GM20431 (cell line): ENCODE results near the gene PGPEP1.

Experiments used
- in situ Hi-C: fragments of 300-500 bp; cut with MseI, MboI; formaldehyde crosslinking; loops from one replicate; pipeline ENCODE4 v1.15.0; 2020; ENCODE audit warnings: low sequenced_read_pairs; ENCODE audit not compliant: unreplicated experiment

Gene PGPEP1

GRCh38 chr19:18307271-18307681 lies 33.1 kb upstream of the PGPEP1 start:
- in situ Hi-C loops = no loop called here

- in situ Hi-C loops = no loop called here
These were observed 32.1 kb upstream of the PGPEP1 start for GRCh38 chr19:18308051-18308947.

DNA sequence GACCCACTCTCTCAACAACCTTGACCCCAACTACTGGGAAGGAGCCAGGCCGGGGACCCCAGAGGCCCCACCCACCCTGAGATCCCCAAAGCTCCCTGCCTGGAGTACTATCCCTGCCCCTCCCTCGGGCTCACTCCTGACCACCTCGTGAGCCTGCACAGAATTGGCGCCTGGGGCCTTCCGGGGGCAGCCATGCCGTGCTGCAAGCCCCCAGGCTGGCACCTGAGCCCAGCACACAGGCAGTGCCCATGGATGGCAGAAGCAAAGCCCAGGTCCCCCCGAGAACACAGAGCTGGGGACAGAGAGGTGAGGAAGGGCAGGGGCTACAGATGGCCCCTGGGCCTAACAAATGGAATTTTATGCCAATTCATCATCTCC lies 31.5 kb upstream of the PGPEP1 start:
- in situ Hi-C loops = no loop called here

GRCh38 chr19:18309525-18310064 lies 30.8 kb upstream of the PGPEP1 start:
- in situ Hi-C loops = no loop called here

DNA sequence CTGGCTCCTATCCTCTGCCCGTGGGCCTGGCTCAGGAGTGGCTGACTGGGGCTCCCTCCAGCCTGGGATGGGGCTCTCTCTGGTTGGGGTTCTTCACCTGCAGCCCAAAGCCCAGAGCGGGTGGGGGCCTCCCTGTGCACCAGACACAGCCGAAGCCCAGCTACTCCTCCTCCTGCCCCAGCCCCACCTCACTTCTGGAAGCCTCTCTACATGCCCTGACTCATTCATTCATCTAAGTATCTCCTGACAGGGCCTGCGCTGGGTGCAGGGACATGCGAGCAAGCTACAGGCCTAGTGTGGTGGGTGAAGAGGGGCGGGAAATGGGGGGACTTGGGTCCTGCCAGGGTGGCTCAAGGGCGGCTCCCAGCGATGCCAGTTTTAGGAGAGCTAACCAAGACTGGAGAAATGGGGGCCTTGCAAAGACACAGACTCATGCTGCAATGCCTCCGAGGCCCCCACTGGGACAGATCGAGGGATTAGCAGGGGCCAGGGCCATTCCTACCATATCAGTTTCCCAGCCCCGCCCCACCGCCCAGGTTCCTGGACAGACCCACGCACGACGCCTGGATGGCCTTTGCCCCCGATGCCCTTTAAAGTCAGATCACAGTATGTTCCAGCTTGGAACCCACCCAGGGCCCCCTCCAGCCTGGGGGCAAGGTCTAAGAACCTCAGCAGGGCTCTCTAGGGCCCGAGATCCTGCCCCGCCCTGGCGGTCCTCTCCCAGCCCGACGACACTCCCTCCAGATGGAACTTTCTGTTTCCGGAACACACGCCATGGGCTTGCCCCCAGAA lies 30.1 kb upstream of the PGPEP1 start:
- in situ Hi-C loops = no loop called here

- in situ Hi-C loops = no loop called here
These were observed 29.4 kb upstream of the PGPEP1 start for GRCh38 chr19:18310966-18311365.

- in situ Hi-C loops = no loop called here
These were observed 28.8 kb upstream of the PGPEP1 start for GRCh38 chr19:18311502-18312091.

DNA sequence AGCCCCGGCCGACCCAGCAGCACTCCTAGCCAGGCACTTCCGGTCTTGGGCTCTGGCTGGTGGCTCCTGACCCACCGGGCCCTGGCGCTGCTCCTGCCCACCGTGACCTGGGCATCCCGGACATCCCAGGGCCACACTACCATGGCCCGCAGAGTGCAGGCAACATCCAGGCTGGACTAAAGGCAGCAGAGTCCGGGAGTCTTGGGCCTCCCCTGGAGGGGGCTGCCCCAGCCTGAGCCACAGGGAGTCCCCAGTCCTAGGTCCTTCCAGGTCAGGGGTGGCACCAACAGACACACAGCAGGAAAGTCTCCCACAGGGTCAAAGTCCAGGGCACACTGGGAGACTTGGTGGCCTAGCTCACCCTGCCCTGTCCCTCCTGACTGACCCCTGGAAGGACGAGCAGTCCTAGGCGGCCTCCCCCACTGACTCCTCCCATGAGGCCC lies 28.3 kb upstream of the PGPEP1 start:
- in situ Hi-C loops = no loop called here

- in situ Hi-C loops = no loop called here
These were observed 27.0 kb upstream of the PGPEP1 start for GRCh38 chr19:18313398-18313797.

- in situ Hi-C loops = no loop called here
These were observed 22.2 kb upstream of the PGPEP1 start for GRCh38 chr19:18317961-18318800.

DNA sequence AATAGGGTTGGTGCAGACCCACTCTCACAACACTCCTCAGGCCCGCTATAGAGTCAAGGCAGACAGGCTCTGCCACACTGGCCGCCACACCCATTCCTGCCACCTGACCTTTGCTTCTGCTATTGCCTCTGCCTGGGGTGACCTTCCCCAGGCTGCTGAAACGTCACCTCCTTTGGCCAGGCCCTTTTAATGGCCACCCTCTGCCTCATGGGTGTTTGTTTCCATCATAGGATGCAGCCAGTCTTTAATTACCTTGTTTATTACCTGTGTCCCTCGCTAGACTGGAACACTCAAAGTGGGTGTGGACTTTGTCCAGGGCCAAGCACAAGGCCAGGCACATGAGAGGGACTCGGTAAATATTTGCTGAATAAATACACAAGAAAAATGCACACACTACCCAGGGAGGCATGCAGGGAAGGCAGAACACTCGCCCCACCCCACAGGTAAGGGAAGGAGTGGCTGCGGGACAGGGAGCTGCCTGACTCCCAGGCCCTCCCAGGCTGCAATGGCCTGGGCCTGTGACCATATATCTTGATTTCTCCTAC lies 20.7 kb upstream of the PGPEP1 start:
- in situ Hi-C loops = loop anchor here (10.0 kb wide), 1 partner anchor 45 kb away; the partner anchor contains the start of gene IQCN

- in situ Hi-C loops = loop anchor here (10.0 kb wide), 1 partner anchor 46 kb away; the partner anchor contains the start of gene IQCN
These were observed 19.3 kb upstream of the PGPEP1 start for GRCh38 chr19:18320865-18321733.

- in situ Hi-C loops = loop anchor here (10.0 kb wide), 1 partner anchor 47 kb away; the partner anchor contains the start of gene IQCN
These were observed 18.7 kb upstream of the PGPEP1 start for GRCh38 chr19:18321734-18322102.

- in situ Hi-C loops = loop anchor here (10.0 kb wide), 1 partner anchor 48 kb away; the partner anchor contains the start of gene IQCN
These were observed 18.1 kb upstream of the PGPEP1 start for GRCh38 chr19:18322318-18322758.

GRCh38 chr19:18322759-18323460 lies 17.5 kb upstream of the PGPEP1 start, which contains the start of gene LSM4:
Gene LSM4, minus strand, starts transcription at chr19:18323076. Its CDS starts 56 bp downstream, at chr19:18323020.
- in situ Hi-C loops = loop anchor here (10.0 kb wide), 1 partner anchor 48 kb away; the partner anchor contains the start of gene IQCN

- in situ Hi-C loops = loop anchor here (10.0 kb wide), 1 partner anchor 50 kb away; the partner anchor contains the start of gene IQCN
These were observed 16.0 kb upstream of the PGPEP1 start for GRCh38 chr19:18324373-18324731.

DNA sequence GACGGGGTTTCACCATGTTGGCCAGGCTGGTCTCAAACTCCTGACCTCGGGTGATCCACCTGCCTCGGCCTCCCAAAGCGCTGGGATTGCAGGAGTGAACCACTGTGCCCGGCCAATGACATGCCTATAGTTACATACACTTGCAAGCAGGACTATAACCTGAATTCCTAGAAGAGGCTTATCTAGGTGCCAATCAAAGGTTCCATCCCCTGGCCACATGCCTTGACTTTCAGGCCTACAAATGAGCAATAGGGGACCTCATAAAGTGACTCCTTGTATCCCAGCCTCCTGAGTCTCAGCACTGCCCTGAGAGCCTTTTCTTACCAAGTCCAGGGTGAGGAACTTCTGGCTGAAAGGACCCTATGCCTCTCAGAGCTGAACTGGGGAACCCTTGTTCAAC lies 13.6 kb upstream of the PGPEP1 start:
- in situ Hi-C loops = loop anchor here (10.0 kb wide), 1 partner anchor 52 kb away; the partner anchor contains the start of gene IQCN
